Suprapubic skin (tissue), 4 donors: ENCODE results near the gene INSC. TPM values are rescaled to one million over a fixed set of nuclear protein-coding genes. Genes with fewer than 3 reads are reported as not detected.

Source experiments
- DNase-seq, 2 donors: peaks; one replicate each; pipeline ENCODE4 v3.0.0-alpha.2; 2019; ENCODE audit warnings: low spot score in 2 of 2
- H3K27ac ChIP-seq: fragments of 200-600 bp; sonication (generic); one replicate; pipeline ENCODE4 v1.5.1; 2019
- H3K27me3 ChIP-seq: fragments of 200-600 bp; sonication (generic); one replicate; pipeline ENCODE4 v1.5.1; 2019
- H3K36me3 ChIP-seq: fragments of 200-600 bp; sonication (generic); one replicate; pipeline ENCODE4 v1.5.1; 2019
- H3K4me1 ChIP-seq: fragments of 200-600 bp; sonication (generic); one replicate; pipeline ENCODE4 v1.5.1; 2019
- H3K4me3 ChIP-seq: fragments of 200-600 bp; sonication (generic); one replicate; pipeline ENCODE4 v1.5.1; 2019; ENCODE audit warnings: mild to moderate bottlenecking
- H3K9me3 ChIP-seq: fragments of 200-600 bp; sonication (generic); one replicate; pipeline ENCODE4 v1.5.1; 2019
- EP300 ChIP-seq: sonication (generic); formaldehyde crosslinking; IDR thresholded peaks from one replicate; pipeline ENCODE4 v1.6.1; 2017; ENCODE audit warnings: antibody characterized with exemption
- POLR2A ChIP-seq, 2 donors: fragments of 450-650 bp; IDR thresholded peaks; one replicate each; pipeline ENCODE4 v1.6.1; 2017; ENCODE audit warnings: antibody characterized with exemption in 2 of 2, mild to moderate bottlenecking in 2 of 2, moderate library complexity in 2 of 2
- POLR2AphosphoS5 ChIP-seq, 3 donors: sonication (generic); formaldehyde crosslinking; IDR thresholded peaks; one replicate each; pipeline ENCODE4 v1.6.1; 2017; ENCODE audit warnings: antibody characterized with exemption in 3 of 3
- WGBS: methylation state at CpG from one replicate; pipeline ENCODE4 v1.1.5; 2018; 5-methylcytosine and 5-hydroxymethylcytosine counted together
- total RNA-seq, 4 donors: library from RNA; depleted of rRNA; stranded (reverse); fragments of >200 nt; gene quantifications; one replicate each; pipeline ENCODE4 v1.1.0, GENCODE V29; 2016
- TF ChIP-seq, protein P1 (sequence below), 2 donors: fragments of 200-600 bp in 1 of 2; fragments of 450-650 bp in 1 of 2; sonication (generic) in 1 of 2; IDR thresholded peaks; one replicate each; pipeline ENCODE4 v1.5.1; 2016 to 2019; ENCODE audit warnings: antibody characterized with exemption in 2 of 2, mild to moderate bottlenecking in 1 of 2, moderate library complexity in 1 of 2

Gene INSC
- total RNA-seq, 4 donors from 2014 or later, result 0.16 to 0.34 (median 0.32) TPM; not detected in 1

DNA sequence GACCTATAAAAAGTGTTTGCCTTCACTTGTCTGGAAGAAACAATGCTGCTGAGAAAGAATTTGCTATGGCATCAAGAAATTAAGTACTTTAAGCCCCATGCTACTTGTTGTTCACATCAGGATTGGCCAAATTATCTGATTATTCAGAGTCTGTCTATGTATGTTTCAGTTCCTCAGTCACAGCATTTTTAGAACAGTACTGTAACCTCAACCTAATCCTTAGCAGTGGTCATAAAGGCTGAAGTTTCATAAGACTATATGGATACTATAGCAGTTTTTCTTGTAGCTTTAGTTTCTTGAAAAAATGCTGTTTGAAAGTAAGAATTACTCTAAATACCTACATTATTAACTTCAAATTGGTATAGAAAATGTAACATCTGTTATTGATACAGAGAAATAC lies 153.9 kb downstream of the INSC start:
- TF ChIP-seq POLR2A (IDR thresholded peaks at IDR 0.05) (no peak), EP300 (no peak), POLR2AphosphoS5 (IDR thresholded peaks at IDR 0.05) (no peak)
- TF ChIP-seq, protein P1, sequence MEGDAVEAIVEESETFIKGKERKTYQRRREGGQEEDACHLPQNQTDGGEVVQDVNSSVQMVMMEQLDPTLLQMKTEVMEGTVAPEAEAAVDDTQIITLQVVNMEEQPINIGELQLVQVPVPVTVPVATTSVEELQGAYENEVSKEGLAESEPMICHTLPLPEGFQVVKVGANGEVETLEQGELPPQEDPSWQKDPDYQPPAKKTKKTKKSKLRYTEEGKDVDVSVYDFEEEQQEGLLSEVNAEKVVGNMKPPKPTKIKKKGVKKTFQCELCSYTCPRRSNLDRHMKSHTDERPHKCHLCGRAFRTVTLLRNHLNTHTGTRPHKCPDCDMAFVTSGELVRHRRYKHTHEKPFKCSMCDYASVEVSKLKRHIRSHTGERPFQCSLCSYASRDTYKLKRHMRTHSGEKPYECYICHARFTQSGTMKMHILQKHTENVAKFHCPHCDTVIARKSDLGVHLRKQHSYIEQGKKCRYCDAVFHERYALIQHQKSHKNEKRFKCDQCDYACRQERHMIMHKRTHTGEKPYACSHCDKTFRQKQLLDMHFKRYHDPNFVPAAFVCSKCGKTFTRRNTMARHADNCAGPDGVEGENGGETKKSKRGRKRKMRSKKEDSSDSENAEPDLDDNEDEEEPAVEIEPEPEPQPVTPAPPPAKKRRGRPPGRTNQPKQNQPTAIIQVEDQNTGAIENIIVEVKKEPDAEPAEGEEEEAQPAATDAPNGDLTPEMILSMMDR (IDR thresholded peaks at IDR 0.05), result no peak
- Histone ChIP-seq H3K4me3 (no peak overlapping the region), H3K36me3 (no peaks in the 10 kb centered on the region), H3K27ac (no peak overlapping the region), H3K9me3 (peaks cover 3% of the 10 kb centered on the region), H3K27me3 (no peaks in the 10 kb centered on the region), H3K4me1 (no peaks in the 10 kb centered on the region)
- no peak for DNase-seq

DNA sequence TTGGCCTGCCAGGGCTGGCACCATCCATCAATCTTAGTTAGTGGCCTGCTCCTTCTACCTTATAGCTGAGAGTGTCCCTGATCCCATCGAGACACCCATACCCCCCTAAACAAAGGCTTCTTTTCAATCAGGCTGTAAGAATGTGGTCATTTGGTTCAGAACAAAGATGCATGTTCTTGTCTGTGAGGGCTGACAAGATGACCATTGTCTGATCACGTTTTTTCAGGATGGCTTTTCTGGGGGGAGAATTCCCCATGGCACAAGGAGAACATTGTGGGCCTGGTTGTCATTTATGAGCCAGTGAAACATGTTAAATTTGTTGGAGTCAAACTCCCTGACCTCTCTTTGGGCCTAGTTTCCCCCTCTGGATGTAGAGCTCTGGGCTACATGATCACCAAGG lies 160.4 kb downstream of the INSC start:
- Histone ChIP-seq H3K27me3 (peaks cover 3% of the 10 kb centered on the region), H3K36me3 (no peaks in the 10 kb centered on the region), H3K4me3 (no peak overlapping the region), H3K27ac (no peak overlapping the region), H3K9me3 (no peaks in the 10 kb centered on the region), H3K4me1 (no peaks in the 10 kb centered on the region)
- DNase-seq, result no peak
- 80% methylated on average over 2 of the region's 2 CpGs for WGBS
- TF ChIP-seq POLR2A (IDR thresholded peaks at IDR 0.05), result no peak
- TF ChIP-seq, protein P1 (IDR thresholded peaks at IDR 0.05), result no peak
- no peak for TF ChIP-seq EP300
- TF ChIP-seq POLR2AphosphoS5 (IDR thresholded peaks at IDR 0.05), result no peak

DNA sequence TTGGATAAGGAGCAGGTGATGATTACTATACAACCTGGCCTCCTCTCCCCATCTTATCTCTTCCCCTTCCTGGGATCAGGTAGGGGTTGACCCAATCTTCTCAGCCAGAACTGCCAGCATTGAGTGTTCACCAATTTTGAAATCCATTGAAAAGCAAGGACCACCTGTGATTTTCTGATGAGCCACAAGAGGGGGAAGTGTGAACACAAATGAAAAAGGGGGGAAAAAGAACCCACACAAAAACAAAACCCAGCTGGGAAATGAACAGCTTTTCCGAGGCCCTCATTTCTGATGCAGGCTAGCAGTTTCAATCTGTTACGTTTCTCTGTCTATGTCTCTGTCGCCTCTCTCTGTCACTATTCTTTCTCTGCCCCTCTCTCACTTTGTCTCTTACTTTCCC lies 161.9 kb downstream of the INSC start:
- TF ChIP-seq POLR2AphosphoS5 (IDR thresholded peaks at IDR 0.05), result no peak
- TF ChIP-seq, protein P1 (IDR thresholded peaks at IDR 0.05), result no peak
- no peak for TF ChIP-seq EP300
- TF ChIP-seq POLR2A (IDR thresholded peaks at IDR 0.05), result no peak
- Histone ChIP-seq H3K4me1 (no peaks in the 10 kb centered on the region), H3K9me3 (no peaks in the 10 kb centered on the region), H3K27ac (no peak overlapping the region), H3K36me3 (no peaks in the 10 kb centered on the region), H3K4me3 (no peak overlapping the region), H3K27me3 (peaks cover 7% of the 10 kb centered on the region)
- no peak for DNase-seq
- WGBS, result 38% methylated on average over 3 of the region's 3 CpGs

DNA sequence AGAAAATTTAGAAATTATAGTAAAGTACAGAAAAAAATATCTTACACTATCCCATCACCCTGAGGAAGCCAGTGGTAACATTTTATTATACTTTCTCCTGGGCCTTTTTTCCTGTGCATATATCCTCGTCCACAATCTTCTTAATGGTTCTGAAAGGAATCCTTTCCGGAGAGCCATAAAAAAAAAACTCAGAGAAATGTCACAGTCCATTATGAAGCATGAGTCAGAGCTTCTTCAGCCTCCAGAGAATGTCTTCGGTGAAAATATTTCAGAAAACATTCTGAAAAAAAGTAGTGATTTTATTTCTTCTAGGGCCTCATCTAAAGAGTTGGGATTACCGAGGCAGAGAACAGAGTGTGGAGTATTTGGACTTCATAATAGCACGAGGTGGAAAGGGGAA lies 163.4 kb downstream of the INSC start:
- Histone ChIP-seq H3K27ac (no peak overlapping the region), H3K4me3 (no peak overlapping the region), H3K36me3 (no peaks in the 10 kb centered on the region), H3K9me3 (no peaks in the 10 kb centered on the region), H3K4me1 (no peaks in the 10 kb centered on the region), H3K27me3 (peaks cover 7% of the 10 kb centered on the region)
- WGBS, result 71% methylated on average over 5 of the region's 5 CpGs
- TF ChIP-seq POLR2A (IDR thresholded peaks at IDR 0.05) (no peak), EP300 (no peak), POLR2AphosphoS5 (IDR thresholded peaks at IDR 0.05) (no peak)
- TF ChIP-seq, protein P1 (IDR thresholded peaks at IDR 0.05), result no peak
- no peak for DNase-seq

DNA sequence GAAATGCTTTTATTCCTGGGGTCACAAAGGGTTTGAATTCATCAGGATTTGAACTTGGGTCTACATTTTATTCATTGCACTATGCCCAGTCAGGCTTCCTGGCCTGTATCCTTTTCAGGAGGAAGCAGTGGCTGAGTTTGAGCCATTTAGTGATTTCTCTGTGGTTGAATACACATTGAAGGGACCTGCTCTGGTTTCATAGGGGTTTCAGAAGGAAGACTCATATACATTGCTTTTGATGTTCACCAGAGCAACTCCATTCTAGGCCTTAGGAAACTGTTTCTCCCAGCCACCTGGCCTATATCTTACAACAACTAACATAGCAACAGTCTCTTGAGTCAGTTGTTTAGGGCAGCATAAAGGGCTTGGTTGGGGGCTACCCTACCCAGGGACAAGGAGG lies 165.7 kb downstream of the INSC start:
- no peak for DNase-seq
- no peaks in the 10 kb centered on the region for H3K9me3 ChIP-seq
- TF ChIP-seq EP300 (no peak), POLR2AphosphoS5 (IDR thresholded peaks at IDR 0.05) (no peak), POLR2A (IDR thresholded peaks at IDR 0.05) (no peak)
- TF ChIP-seq, protein P1 (IDR thresholded peaks at IDR 0.05), result no peak
- peaks cover 5% of the 10 kb centered on the region for H3K27me3 ChIP-seq
- no peaks in the 10 kb centered on the region for H3K36me3 ChIP-seq
- H3K4me3 ChIP-seq, result no peak overlapping the region
- H3K27ac ChIP-seq, result no peak overlapping the region
- H3K4me1 ChIP-seq, result no peaks in the 10 kb centered on the region
